ENCODE data around the gene PPARA. TPM values are rescaled to one million over a fixed set of nuclear protein-coding genes. Genes with fewer than 3 reads are reported as not detected.

Gene PPARA
- total RNA-seq, 1 experiment from 2014 or later, result 14.5 TPM

DNA sequence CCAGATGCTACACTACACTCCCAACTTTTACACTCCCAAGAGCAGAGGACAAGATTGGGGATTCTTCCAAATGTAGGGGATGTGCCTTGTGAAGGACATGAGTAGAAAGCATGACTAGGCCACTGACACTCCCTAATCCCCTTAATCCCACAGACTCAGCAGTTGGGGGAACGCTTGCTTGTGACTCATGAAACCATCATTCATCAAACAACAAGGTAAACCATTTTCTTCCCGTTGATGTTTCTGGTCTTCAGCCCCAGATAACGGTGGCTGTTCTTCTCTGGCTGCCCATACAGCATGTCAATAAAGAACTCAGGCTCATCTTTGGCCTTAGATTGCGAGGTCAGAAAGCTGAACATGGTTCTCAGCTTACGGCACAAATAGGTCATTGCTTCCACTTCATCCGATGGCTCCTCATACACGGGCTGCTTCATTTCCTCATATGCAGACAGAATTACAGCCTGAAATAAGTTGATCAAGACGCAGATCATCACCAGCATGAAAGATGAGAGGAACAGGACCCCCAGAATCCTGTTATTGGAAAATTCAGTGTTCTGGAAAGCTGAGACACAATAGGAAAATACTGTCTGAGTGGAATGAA lies 106.1 kb downstream of the PPARA start:
- RAD21 ChIA-PET (ENCODE audit: low non-redundant PET in 1 of 2, low total read pairs in 2 of 2, uncharacterized antibody in 2 of 2, unreplicated experiment in 2 of 2), result no interaction called here
- intact Hi-C loops (cut with micrococcal nuclease), result no loop called here
- Histone ChIP-seq H3K36me3 (ENCODE audit: control insufficient read depth in 1 of 2, insufficient read depth in 2 of 2, low read length in 2 of 2) (no peaks in the 10 kb centered on the region), H3K9ac (ENCODE audit: low read length) (no peak overlapping the region), H4K20me1 (ENCODE audit: insufficient read depth) (no peaks in the 10 kb centered on the region), H3K4me2 (ENCODE audit: low read length) (no peak overlapping the region), H3K79me2 (ENCODE audit: insufficient read depth, low read length) (no peaks in the 10 kb centered on the region), H3K27ac (ENCODE audit: low read depth, low read length) (no peak overlapping the region), H3K9me2 (ENCODE audit: insufficient read depth) (no peaks in the 10 kb centered on the region), H3K4me1 (ENCODE audit: control insufficient read depth in 1 of 2, insufficient read depth in 2 of 2, low read length in 2 of 2) (peaks cover 0 to 2% of the 10 kb centered on the region in 2 experiments; a peak in 2 of 4 replicates), H3K9me3 (ENCODE audit: control insufficient read depth in 1 of 2, insufficient read depth in 1 of 2, low read depth in 1 of 2, low read length in 2 of 2) (0 out of 4 replicates have a peak, but pooled peaks cover 0 to 3% of the 10 kb centered on the region in 2 experiments), H3K4me3 (replicated peaks in 1 of 2; ENCODE audit: low read depth in 1 of 2, low read length in 2 of 2) (no peak overlapping the region), H3K27me3 (ENCODE audit: insufficient read depth, low read length) (no peaks in the 10 kb centered on the region), H2AFZ (ENCODE audit: low read depth, low read length, poor library complexity, severe bottlenecking) (no peak overlapping the region)
- ATAC-seq, result no peak
- BruUV-seq (replicated peaks), result no TSS peak
- no peak for DNase-seq (ENCODE audit: low read depth, low spot score)
- CTCF ChIA-PET, result no interaction called here
- TF ChIP-seq, protein P1, sequence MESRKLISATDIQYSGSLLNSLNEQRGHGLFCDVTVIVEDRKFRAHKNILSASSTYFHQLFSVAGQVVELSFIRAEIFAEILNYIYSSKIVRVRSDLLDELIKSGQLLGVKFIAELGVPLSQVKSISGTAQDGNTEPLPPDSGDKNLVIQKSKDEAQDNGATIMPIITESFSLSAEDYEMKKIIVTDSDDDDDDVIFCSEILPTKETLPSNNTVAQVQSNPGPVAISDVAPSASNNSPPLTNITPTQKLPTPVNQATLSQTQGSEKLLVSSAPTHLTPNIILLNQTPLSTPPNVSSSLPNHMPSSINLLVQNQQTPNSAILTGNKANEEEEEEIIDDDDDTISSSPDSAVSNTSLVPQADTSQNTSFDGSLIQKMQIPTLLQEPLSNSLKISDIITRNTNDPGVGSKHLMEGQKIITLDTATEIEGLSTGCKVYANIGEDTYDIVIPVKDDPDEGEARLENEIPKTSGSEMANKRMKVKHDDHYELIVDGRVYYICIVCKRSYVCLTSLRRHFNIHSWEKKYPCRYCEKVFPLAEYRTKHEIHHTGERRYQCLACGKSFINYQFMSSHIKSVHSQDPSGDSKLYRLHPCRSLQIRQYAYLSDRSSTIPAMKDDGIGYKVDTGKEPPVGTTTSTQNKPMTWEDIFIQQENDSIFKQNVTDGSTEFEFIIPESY (IDR thresholded peaks at IDR 0.05; ENCODE audit: extremely low read depth, insufficient replicate concordance, low read length), result no peak
- TF ChIP-seq, protein P2, sequence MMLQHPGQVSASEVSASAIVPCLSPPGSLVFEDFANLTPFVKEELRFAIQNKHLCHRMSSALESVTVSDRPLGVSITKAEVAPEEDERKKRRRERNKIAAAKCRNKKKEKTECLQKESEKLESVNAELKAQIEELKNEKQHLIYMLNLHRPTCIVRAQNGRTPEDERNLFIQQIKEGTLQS (IDR thresholded peaks at IDR 0.05), result no peak
- TF ChIP-seq SP1 (IDR thresholded peaks at IDR 0.05; ENCODE audit: low read depth) (no peak), SIN3A (IDR thresholded peaks at IDR 0.05; ENCODE audit: low read depth) (no peak), POLR2A (IDR thresholded peaks at IDR 0.05; ENCODE audit: borderline replicate concordance, extremely low read depth, insufficient read depth, insufficient read length) (no peak), ZFX (IDR thresholded peaks at IDR 0.05) (no peak), POLR2AphosphoS5 (IDR thresholded peaks at IDR 0.05; ENCODE audit: low read depth, low read length) (no peak), ZNF274 (IDR thresholded peaks at IDR 0.05; ENCODE audit: low read depth, low read length) (no peak)
- POLR2A ChIA-PET, result no interaction called here
